ENCODE data around the gene PDE4D.

The PDE4D gene

DNA sequence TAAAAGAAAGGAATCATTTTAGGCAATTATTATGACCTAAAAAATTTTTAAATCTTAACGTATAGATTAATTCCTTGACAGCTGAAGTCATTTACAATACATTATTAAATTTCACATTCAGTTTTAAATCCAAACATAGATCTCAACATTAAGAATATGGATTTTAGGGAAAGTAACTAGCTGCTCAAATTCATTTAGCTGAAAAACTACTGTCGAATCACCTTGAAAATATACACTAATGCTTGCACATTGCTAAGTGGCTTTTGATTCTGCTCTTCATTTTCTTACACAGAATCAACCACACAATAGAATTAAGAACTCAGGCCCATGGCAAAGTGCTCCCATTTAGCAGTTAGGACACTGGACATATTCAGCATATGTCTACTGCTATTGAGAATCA, 856.5 kb downstream of the PDE4D start:
- no peak overlapping the region for H3K4me3 ChIP-seq (ENCODE audit: low read depth, low read length)
- peaks cover 9% of the 10 kb centered on the region for H3K27me3 ChIP-seq (ENCODE audit: insufficient read depth, low read depth, severe bottlenecking)
- TF ChIP-seq, protein P1, sequence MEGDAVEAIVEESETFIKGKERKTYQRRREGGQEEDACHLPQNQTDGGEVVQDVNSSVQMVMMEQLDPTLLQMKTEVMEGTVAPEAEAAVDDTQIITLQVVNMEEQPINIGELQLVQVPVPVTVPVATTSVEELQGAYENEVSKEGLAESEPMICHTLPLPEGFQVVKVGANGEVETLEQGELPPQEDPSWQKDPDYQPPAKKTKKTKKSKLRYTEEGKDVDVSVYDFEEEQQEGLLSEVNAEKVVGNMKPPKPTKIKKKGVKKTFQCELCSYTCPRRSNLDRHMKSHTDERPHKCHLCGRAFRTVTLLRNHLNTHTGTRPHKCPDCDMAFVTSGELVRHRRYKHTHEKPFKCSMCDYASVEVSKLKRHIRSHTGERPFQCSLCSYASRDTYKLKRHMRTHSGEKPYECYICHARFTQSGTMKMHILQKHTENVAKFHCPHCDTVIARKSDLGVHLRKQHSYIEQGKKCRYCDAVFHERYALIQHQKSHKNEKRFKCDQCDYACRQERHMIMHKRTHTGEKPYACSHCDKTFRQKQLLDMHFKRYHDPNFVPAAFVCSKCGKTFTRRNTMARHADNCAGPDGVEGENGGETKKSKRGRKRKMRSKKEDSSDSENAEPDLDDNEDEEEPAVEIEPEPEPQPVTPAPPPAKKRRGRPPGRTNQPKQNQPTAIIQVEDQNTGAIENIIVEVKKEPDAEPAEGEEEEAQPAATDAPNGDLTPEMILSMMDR (IDR thresholded peaks at IDR 0.05; ENCODE audit: low read depth, low read length) = no peak
- H3K36me3 ChIP-seq = no peaks in the 10 kb centered on the region
- H3K27ac ChIP-seq = no peak overlapping the region
- no peak for DNase-seq
- no peaks in the 10 kb centered on the region for H3K9me3 ChIP-seq (ENCODE audit: severe bottlenecking)

DNA sequence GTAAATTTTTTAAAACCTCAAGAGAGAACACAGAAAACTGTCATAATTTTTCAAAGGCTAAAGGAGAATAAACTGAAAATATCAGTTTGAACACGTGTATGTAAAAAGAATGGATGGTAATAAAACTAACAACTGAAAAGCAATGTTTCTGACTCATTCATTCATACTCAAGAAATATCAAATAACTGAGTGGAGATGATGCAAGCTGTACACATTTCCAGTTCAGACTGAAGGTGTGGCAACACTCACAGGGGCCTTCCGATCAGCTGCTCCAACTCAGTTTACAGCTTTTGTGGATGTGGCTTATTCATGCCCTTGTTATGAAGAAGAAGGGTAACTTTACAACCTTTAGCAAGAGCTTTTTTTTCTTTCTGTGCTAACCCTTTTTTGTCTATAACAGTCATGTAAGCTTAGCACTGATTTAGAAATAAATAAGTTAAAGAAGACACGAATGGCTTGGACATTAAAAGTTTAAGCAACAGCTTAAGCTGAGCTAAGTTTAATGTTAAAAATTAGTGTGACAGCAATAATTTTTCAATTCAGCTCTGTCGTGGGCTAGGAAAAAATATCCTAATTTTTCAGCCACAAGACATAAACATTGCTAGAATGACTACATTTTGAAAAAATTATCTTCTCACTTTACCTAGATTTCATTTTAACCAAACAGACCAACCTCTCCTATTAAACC, 857.1 kb downstream of the PDE4D start:
- Histone ChIP-seq H3K4me3 (ENCODE audit: low read depth, low read length) (no peak overlapping the region), H3K27ac (no peak overlapping the region), H3K27me3 (ENCODE audit: insufficient read depth, low read depth, severe bottlenecking) (peaks cover 9% of the 10 kb centered on the region), H3K36me3 (no peaks in the 10 kb centered on the region), H3K9me3 (ENCODE audit: severe bottlenecking) (no peaks in the 10 kb centered on the region)
- DNase-seq = no peak
- TF ChIP-seq, protein P1 (IDR thresholded peaks at IDR 0.05; ENCODE audit: low read depth, low read length) = no peak

DNA sequence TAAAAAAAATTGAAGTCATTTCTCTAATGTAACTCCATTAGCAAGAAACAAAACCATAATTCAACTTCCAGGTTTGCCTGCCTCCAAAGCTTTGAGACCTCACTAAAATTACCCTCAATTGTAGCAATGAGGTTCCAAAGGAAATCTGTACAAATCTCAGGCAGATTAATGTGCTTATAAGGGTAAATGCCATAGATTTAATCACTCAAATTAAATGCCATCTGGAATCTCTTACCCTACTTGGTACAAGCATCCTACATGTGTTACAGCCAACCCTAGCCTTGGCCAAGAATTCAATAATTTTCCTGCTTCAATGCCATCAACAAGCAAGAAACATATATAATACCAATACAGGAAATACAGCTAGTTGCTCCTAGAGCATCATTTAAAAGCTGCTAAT, 857.8 kb downstream of the PDE4D start:
- no peak overlapping the region for H3K4me3 ChIP-seq (ENCODE audit: low read depth, low read length)
- no peak overlapping the region for H3K27ac ChIP-seq
- H3K27me3 ChIP-seq (ENCODE audit: insufficient read depth, low read depth, severe bottlenecking) = peaks cover 9% of the 10 kb centered on the region
- no peak for DNase-seq
- no peaks in the 10 kb centered on the region for H3K36me3 ChIP-seq
- TF ChIP-seq, protein P1 (IDR thresholded peaks at IDR 0.05; ENCODE audit: low read depth, low read length) = no peak
- H3K9me3 ChIP-seq (ENCODE audit: severe bottlenecking) = no peaks in the 10 kb centered on the region

DNA sequence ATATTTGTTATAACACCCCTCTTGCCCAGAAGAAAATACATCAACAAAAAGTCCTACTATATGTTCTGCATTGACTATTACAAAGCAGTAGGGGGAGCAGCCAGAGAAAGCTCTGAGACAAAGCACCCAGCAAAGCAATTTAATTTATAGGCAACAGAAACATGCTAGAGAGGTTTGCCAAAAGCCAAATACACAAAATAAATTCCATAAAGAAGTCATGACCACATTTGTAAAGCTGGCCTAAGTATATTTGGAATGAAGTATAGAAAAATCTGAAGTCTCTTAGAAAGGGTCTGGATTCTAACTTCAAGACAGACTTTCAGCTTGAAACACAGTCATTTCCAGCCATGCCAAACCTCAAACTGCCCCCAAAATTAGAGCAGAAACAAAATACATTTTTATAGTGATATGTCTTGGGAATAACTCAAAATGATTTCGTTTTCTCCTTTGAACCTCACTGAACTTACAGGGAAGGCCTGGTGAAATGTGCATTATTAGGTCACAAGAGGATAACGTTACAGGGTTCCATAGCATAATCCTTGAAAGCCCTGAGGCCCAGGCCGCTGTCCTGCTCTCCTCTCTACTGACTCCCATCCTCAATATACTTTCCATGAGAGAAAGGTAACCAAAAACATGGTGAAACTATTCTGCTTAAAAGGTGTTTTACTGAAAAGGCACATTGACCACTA, 858.9 kb downstream of the PDE4D start:
- peaks cover 4% of the 10 kb centered on the region for H3K27me3 ChIP-seq (ENCODE audit: insufficient read depth, low read depth, severe bottlenecking)
- DNase-seq = peak; percentile 44
- peak overlapping the region; percentile 25 for H3K4me3 ChIP-seq (ENCODE audit: low read depth, low read length)
- no peaks in the 10 kb centered on the region for H3K9me3 ChIP-seq (ENCODE audit: severe bottlenecking)
- H3K36me3 ChIP-seq = no peaks in the 10 kb centered on the region
- TF ChIP-seq, protein P1 (IDR thresholded peaks at IDR 0.05; ENCODE audit: low read depth, low read length) = peak; percentile 36; the same call in 1 of the 2 replicates
- no peak overlapping the region for H3K27ac ChIP-seq

DNA sequence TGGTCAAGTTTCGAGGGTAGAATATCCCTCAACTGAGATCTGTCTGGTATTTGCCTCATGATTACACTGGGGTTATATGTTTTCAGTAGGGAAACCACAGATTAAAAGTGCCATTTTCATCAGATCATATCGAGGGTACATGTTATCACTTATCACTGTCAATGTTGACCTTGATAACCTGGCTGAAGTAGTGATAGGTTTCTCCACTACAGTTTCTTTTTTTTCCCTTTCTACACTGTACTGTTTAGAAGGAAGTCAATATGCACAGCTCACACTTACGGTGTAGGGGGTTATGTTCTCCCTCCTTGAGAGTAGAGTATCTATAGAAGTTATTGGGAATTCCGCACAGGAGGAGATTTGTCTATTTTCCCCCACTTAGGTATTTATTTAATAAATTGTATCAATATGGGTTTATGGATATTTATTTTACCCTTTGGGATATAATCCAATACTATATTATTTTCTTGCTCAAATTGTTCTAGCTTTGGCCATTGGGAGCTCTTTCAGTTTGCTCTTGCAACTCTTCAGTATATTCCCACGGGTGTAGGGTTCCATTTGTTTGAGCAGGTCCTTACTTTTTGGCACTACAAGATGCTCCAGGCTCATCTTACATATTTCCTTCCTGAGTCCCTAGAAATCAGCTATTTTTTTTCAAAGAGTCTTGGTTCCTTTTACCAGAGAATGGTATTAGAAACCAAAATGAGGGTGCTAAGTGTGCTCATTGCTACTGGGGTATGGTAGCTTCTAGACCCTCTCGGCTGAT, 866.2 kb downstream of the PDE4D start:
- H3K9me3 ChIP-seq (ENCODE audit: severe bottlenecking) = peaks cover 4% of the 10 kb centered on the region
- TF ChIP-seq, protein P1 (IDR thresholded peaks at IDR 0.05; ENCODE audit: low read depth, low read length) = no peak
- H3K4me3 ChIP-seq (ENCODE audit: low read depth, low read length) = no peak overlapping the region
- no peak for DNase-seq
- no peaks in the 10 kb centered on the region for H3K36me3 ChIP-seq
- no peaks in the 10 kb centered on the region for H3K27me3 ChIP-seq (ENCODE audit: insufficient read depth, low read depth, severe bottlenecking)
- no peak overlapping the region for H3K27ac ChIP-seq
